ENCODE results near the gene KIDINS220.

KIDINS220 gene

GRCh38 chr2:8803658-8804379, 33.6 kb downstream of the KIDINS220 start:
- DNase-seq, result no peak

GRCh38 chr2:8802741-8803140, 34.7 kb downstream of the KIDINS220 start:
- DNase-seq, result no peak

- DNase-seq, result no peak
Observed at GRCh38 chr2:8800821-8801220, 36.6 kb downstream of the KIDINS220 start.

GRCh38 chr2:8800218-8800617, 37.2 kb downstream of the KIDINS220 start:
- DNase-seq, result no peak

GRCh38 chr2:8799004-8799403, 38.4 kb downstream of the KIDINS220 start:
- no peak for DNase-seq

- no peak for DNase-seq
Observed at GRCh38 chr2:8798393-8798792, 39.0 kb downstream of the KIDINS220 start.

GRCh38 chr2:8797682-8798081, 39.7 kb downstream of the KIDINS220 start:
- no peak for DNase-seq

- DNase-seq, result no peak
Observed at GRCh38 chr2:8796878-8797550, 40.4 kb downstream of the KIDINS220 start.

GRCh38 chr2:8796315-8796848, 41.0 kb downstream of the KIDINS220 start:
- DNase-seq, result no peak

- no peak for DNase-seq
Observed at GRCh38 chr2:8794923-8795825, 42.2 kb downstream of the KIDINS220 start.

GRCh38 chr2:8790739-8791162, 46.7 kb downstream of the KIDINS220 start:
- DNase-seq, result no peak

- no peak for DNase-seq
Observed at GRCh38 chr2:8786463-8786862, 51.0 kb downstream of the KIDINS220 start.

- no peak for DNase-seq
Observed at GRCh38 chr2:8779795-8780671, 57.4 kb downstream of the KIDINS220 start.

GRCh38 chr2:8774371-8774770, 63.0 kb downstream of the KIDINS220 start:
- no peak for DNase-seq

- no peak for DNase-seq
Observed at GRCh38 chr2:8767324-8767723, 70.1 kb downstream of the KIDINS220 start.

GRCh38 chr2:8761529-8762164, 75.8 kb downstream of the KIDINS220 start:
- no peak for DNase-seq

GRCh38 chr2:8756716-8757115, 80.7 kb downstream of the KIDINS220 start:
- no peak for DNase-seq

GRCh38 chr2:8756230-8756629, 81.2 kb downstream of the KIDINS220 start:
- DNase-seq, result no peak

GRCh38 chr2:8754106-8754776, 83.2 kb downstream of the KIDINS220 start:
- no peak for DNase-seq

- no peak for DNase-seq
Observed at GRCh38 chr2:8753609-8754008, 83.8 kb downstream of the KIDINS220 start.

GRCh38 chr2:8752385-8752784, 85.0 kb downstream of the KIDINS220 start:
- DNase-seq, result no peak

Measured in NCI-H187 (cell line).